ENCODE results near the gene CERK.
"Not testable (repeated sequence)": the region's sequence is repeated elsewhere in the genome, so short reads cannot be mapped to it uniquely, and the experiment has no call there.

Gene CERK

DNA sequence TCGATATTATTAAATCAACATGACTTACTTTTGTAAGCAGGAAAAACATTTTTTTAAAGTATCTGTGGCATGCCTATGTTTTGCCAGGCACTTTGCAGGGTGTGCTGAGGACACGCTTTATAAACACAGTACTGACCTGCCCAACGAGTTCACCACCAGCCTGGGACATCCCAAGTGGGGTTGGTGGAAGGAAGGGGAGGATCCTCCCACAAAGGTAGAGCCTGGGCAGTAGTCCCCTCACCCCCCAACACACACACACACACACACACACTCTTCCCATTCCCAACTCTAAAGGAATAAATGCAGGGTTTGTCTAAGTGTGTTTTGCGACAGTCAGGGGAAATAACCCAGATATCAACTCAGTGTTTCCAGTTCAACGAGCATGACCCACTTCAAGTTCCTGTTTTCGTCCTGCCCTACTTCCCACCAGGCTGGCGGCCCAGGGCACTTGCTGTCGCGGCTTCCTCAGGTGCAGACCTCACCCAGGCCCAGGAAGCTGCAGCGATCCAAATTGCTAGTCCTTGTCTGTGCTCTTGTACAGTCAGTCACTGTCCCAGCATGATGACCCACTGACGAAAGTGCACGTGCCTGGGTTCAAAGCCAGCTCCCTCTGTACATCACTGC, 3.1 kb downstream of the CERK start:
- DNase-seq = no peak
- H3K27me3 ChIP-seq (replicated peaks) = no peaks in the 10 kb centered on the region
- H3K27ac ChIP-seq = no peak overlapping the region
- in situ Hi-C loops (cut with HindIII; ENCODE audit: low pct_ligation_motif_present, low sequenced_read_pairs) = no loop called here
- TF ChIP-seq CTCF (IDR thresholded peaks at IDR 0.05; ENCODE audit: low read depth, low read length, missing control alignments) = no peak
- no peak overlapping the region for H3K4me3 ChIP-seq (ENCODE audit: low read depth, low read length)
- no peaks in the 10 kb centered on the region for H3K36me3 ChIP-seq (replicated peaks)

- H3K27me3 ChIP-seq (replicated peaks); in situ Hi-C loops (cut with HindIII; ENCODE audit: low pct_ligation_motif_present, low sequenced_read_pairs); DNase-seq; H3K27ac ChIP-seq; H3K4me3 ChIP-seq (ENCODE audit: low read depth, low read length); H3K36me3 ChIP-seq (replicated peaks): not testable (repeated sequence)
These were observed 3.8 kb downstream of the CERK start for GRCh38 chr22:46734213-46734722.

GRCh38 chr22:46732513-46732912, 5.5 kb downstream of the CERK start:
- no peak overlapping the region for H3K4me3 ChIP-seq (ENCODE audit: low read depth, low read length)
- no peak overlapping the region for H3K27ac ChIP-seq
- H3K27me3 ChIP-seq (replicated peaks) = no peaks in the 10 kb centered on the region
- in situ Hi-C loops (cut with HindIII; ENCODE audit: low pct_ligation_motif_present, low sequenced_read_pairs) = no loop called here
- DNase-seq = no peak
- no peak for TF ChIP-seq CTCF (IDR thresholded peaks at IDR 0.05; ENCODE audit: low read depth, low read length, missing control alignments)
- peaks cover 2% of the 10 kb centered on the region for H3K36me3 ChIP-seq (replicated peaks)

DNA sequence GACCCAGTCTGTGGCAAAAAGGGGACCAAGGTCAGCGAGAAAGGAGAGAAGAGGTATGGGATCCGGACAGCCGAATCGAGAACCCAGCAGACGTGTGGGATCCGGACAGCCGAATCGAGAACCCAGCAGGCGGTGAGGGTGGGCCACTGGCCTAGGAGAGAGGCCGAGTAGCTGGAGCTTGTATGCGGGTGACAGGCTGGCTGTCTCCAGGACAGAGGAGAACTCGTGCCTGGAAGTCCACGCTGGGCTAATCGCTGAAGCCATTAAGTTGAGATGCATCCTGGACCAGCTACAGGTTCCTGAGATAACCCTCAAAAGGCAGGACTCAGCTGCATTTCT, 6.0 kb downstream of the CERK start:
- no peak overlapping the region for H3K27ac ChIP-seq
- in situ Hi-C loops (cut with HindIII; ENCODE audit: low pct_ligation_motif_present, low sequenced_read_pairs) = no loop called here
- DNase-seq = no peak
- H3K27me3 ChIP-seq (replicated peaks) = no peaks in the 10 kb centered on the region
- no peak overlapping the region for H3K4me3 ChIP-seq (ENCODE audit: low read depth, low read length)
- no peak for TF ChIP-seq CTCF (IDR thresholded peaks at IDR 0.05; ENCODE audit: low read depth, low read length, missing control alignments)
- peaks cover 2% of the 10 kb centered on the region for H3K36me3 ChIP-seq (replicated peaks)

DNA sequence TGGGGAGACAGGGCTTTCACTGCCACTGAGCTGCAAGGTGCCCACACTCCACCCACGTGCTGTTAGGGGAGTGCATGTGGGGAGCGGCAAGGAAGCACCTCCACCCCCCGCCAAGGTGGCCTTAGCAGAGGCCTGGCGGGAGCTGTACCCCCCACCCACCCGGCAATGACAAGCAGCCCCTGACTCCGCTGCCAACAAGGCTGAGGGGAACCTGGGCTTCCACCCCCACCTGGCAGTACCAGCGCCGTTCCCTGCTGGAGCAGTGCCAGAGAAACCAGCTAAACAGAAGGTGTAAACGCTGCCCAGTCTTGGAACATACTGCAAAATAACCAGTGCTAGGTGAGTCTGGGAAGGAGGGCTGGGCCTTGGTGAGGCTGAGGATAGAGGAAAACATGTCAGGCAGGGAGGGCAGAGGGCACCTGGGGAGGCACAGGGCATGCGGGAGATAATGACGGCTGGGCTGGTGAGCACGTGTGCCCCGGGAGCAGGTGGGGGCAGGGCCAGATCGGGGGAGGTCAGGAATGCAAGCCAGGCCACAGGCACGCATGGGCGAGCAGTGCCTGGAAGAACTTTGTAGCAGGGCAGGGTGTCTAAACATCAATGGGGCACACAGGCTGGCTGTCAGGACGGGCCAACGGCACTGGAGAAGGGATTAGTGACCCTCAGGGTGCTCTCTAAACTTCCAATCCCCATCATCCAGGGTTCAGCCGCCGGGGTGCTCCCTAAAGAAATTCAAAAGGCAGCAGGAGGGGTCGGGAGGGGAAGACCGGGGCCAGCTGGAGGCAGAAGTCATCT, 6.6 kb downstream of the CERK start:
- no peak for TF ChIP-seq CTCF (IDR thresholded peaks at IDR 0.05; ENCODE audit: low read depth, low read length, missing control alignments)
- no peaks in the 10 kb centered on the region for H3K27me3 ChIP-seq (replicated peaks)
- no peak for DNase-seq
- no peak overlapping the region for H3K4me3 ChIP-seq (ENCODE audit: low read depth, low read length)
- in situ Hi-C loops (cut with HindIII; ENCODE audit: low pct_ligation_motif_present, low sequenced_read_pairs) = no loop called here
- H3K27ac ChIP-seq = no peak overlapping the region
- H3K36me3 ChIP-seq (replicated peaks) = peaks cover 2% of the 10 kb centered on the region

GRCh38 chr22:46730568-46731245, 7.3 kb downstream of the CERK start:
- DNase-seq = no peak
- no peak overlapping the region for H3K4me3 ChIP-seq (ENCODE audit: low read depth, low read length)
- TF ChIP-seq CTCF (IDR thresholded peaks at IDR 0.05; ENCODE audit: low read depth, low read length, missing control alignments) = no peak
- in situ Hi-C loops (cut with HindIII; ENCODE audit: low pct_ligation_motif_present, low sequenced_read_pairs) = no loop called here
- H3K27ac ChIP-seq = no peak overlapping the region
- H3K36me3 ChIP-seq (replicated peaks) = peaks cover 2% of the 10 kb centered on the region
- no peaks in the 10 kb centered on the region for H3K27me3 ChIP-seq (replicated peaks)
